Measurements from ENCODE around the gene FEZ2.

Gene FEZ2

DNA sequence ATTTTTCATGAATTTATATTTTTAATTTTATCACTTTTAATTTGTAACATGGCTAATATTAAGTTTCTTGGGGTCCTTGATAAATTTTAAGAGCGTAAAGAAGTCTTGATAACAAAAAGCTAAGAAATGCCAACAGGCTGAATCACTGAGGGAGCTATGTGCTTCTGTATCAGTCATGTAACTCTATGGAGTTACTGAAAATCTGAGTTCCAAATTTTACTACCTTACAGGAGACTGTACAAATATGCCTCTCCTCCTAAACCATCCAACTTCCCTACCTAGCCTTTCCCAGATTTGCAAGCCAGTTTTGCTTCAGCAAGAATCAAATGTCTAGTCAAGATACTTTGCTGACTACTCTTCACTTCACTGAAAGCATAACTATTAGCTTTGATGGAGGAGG, 35.7 kb downstream of the FEZ2 start:
- H3K4me3 ChIP-seq (ENCODE audit: low read length in 2 of 2), result no peak overlapping the region
- H3K27me3 ChIP-seq (ENCODE audit: control insufficient read depth in 1 of 2, insufficient read depth in 2 of 2, low read length in 2 of 2), result no peaks in the 10 kb centered on the region
- no peaks in the 10 kb centered on the region for H3K4me1 ChIP-seq (ENCODE audit: control insufficient read depth, insufficient read depth, low read length)
- no peak overlapping the region for H3K9ac ChIP-seq (ENCODE audit: low read length in 2 of 2)
- no peaks in the 10 kb centered on the region for H3K9me3 ChIP-seq (ENCODE audit: control insufficient read depth in 2 of 2, low read length in 2 of 2)
- H3K27ac ChIP-seq (ENCODE audit: low read length), result no peak overlapping the region
- H3K36me3 ChIP-seq (ENCODE audit: control insufficient read depth in 2 of 2, insufficient read depth in 2 of 2, low read length in 2 of 2), result peaks cover 0 to 8% of the 10 kb centered on the region in 2 donors

- H3K27ac ChIP-seq (ENCODE audit: low read length), result no peak overlapping the region
- no peak overlapping the region for H3K9ac ChIP-seq (ENCODE audit: low read length in 2 of 2)
- no peaks in the 10 kb centered on the region for H3K4me1 ChIP-seq (ENCODE audit: control insufficient read depth, insufficient read depth, low read length)
- H3K4me3 ChIP-seq (ENCODE audit: low read length in 2 of 2), result no peak overlapping the region
- H3K27me3 ChIP-seq (ENCODE audit: control insufficient read depth in 1 of 2, insufficient read depth in 2 of 2, low read length in 2 of 2), result no peaks in the 10 kb centered on the region
- peaks cover 0 to 8% of the 10 kb centered on the region in 2 donors for H3K36me3 ChIP-seq (ENCODE audit: control insufficient read depth in 2 of 2, insufficient read depth in 2 of 2, low read length in 2 of 2)
- no peaks in the 10 kb centered on the region for H3K9me3 ChIP-seq (ENCODE audit: control insufficient read depth in 2 of 2, low read length in 2 of 2)
These were observed 36.6 kb downstream of the FEZ2 start for GRCh38 chr2:36561237-36561944.

DNA sequence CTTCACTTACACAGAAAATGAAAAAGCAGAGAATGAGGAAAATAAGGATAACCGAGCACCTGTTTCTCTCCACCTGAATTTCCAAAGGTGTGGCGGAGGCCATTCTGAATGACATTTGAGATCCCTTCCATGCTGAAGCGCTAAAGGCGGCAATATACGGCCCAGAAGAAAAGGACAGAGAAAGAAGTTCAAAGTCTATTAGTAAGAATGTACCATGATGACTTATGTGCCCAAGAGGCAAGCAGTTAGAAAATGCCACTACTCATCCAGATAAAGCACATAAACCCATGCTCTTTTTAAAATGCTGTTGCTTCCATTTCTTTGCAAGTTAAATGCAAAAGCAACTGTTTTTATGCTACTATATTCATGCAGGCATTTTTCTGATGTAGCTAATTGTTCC, 37.2 kb downstream of the FEZ2 start:
- Histone ChIP-seq H3K27ac (ENCODE audit: low read length) (no peak overlapping the region), H3K4me3 (ENCODE audit: low read length in 2 of 2) (no peak overlapping the region), H3K4me1 (ENCODE audit: control insufficient read depth, insufficient read depth, low read length) (no peaks in the 10 kb centered on the region), H3K27me3 (ENCODE audit: control insufficient read depth in 1 of 2, insufficient read depth in 2 of 2, low read length in 2 of 2) (no peaks in the 10 kb centered on the region), H3K9me3 (ENCODE audit: control insufficient read depth in 2 of 2, low read length in 2 of 2) (no peaks in the 10 kb centered on the region), H3K36me3 (ENCODE audit: control insufficient read depth in 2 of 2, insufficient read depth in 2 of 2, low read length in 2 of 2) (peaks cover 0 to 6% of the 10 kb centered on the region in 2 donors), H3K9ac (ENCODE audit: low read length in 2 of 2) (no peak overlapping the region)

GRCh38 chr2:36559221-36559942, 38.6 kb downstream of the FEZ2 start:
- no peaks in the 10 kb centered on the region for H3K4me1 ChIP-seq (ENCODE audit: control insufficient read depth, insufficient read depth, low read length)
- H3K4me3 ChIP-seq (ENCODE audit: low read length in 2 of 2), result no peak overlapping the region
- H3K9me3 ChIP-seq (ENCODE audit: control insufficient read depth in 2 of 2, low read length in 2 of 2), result no peaks in the 10 kb centered on the region
- no peaks in the 10 kb centered on the region for H3K27me3 ChIP-seq (ENCODE audit: control insufficient read depth in 1 of 2, insufficient read depth in 2 of 2, low read length in 2 of 2)
- H3K27ac ChIP-seq (ENCODE audit: low read length), result no peak overlapping the region
- no peak overlapping the region for H3K9ac ChIP-seq (ENCODE audit: low read length in 2 of 2)
- H3K36me3 ChIP-seq (ENCODE audit: control insufficient read depth in 2 of 2, insufficient read depth in 2 of 2, low read length in 2 of 2), result peaks cover 3 to 8% of the 10 kb centered on the region in 2 donors

GRCh38 chr2:36556842-36557241, 41.1 kb downstream of the FEZ2 start:
- Histone ChIP-seq H3K27ac (ENCODE audit: low read length) (no peak overlapping the region), H3K4me1 (ENCODE audit: control insufficient read depth, insufficient read depth, low read length) (no peaks in the 10 kb centered on the region), H3K36me3 (ENCODE audit: control insufficient read depth in 2 of 2, insufficient read depth in 2 of 2, low read length in 2 of 2) (peaks cover 5 to 19% of the 10 kb centered on the region in 2 donors)

DNA sequence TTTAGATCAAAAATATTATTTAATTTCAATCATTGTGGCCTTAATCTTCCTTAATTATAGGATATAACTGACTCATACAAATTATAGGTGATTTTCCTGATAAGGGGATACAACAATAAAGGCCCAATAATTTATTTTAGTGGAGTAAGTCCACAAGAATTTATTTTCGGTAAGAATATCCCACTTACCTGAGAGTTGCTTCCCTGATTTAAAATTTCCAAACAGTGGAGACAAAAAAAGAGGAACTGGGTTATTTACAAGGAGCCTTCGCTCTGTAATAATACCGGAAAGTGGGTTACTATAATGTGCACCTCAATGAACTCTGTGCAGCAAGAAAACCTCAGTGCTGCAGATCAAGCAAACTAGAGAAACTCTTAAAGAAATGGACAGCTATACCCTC, 42.2 kb downstream of the FEZ2 start:
- Histone ChIP-seq H3K27ac (ENCODE audit: low read length) (no peak overlapping the region), H3K4me1 (ENCODE audit: control insufficient read depth, insufficient read depth, low read length) (no peaks in the 10 kb centered on the region), H3K36me3 (ENCODE audit: control insufficient read depth in 2 of 2, insufficient read depth in 2 of 2, low read length in 2 of 2) (peaks cover 12 to 25% of the 10 kb centered on the region in 2 donors), H3K4me3 (ENCODE audit: low read length in 2 of 2) (no peak overlapping the region), H3K9me3 (ENCODE audit: control insufficient read depth in 2 of 2, low read length in 2 of 2) (no peaks in the 10 kb centered on the region), H3K27me3 (ENCODE audit: control insufficient read depth in 1 of 2, insufficient read depth in 2 of 2, low read length in 2 of 2) (no peaks in the 10 kb centered on the region), H3K9ac (ENCODE audit: low read length in 2 of 2) (no peak overlapping the region)

More at GRCh38 chr2:36556842-36557241, 41.1 kb downstream of the FEZ2 start:
- Histone ChIP-seq H3K4me3 (ENCODE audit: low read length in 2 of 2) (no peak overlapping the region), H3K27me3 (ENCODE audit: control insufficient read depth in 1 of 2, insufficient read depth in 2 of 2, low read length in 2 of 2) (no peaks in the 10 kb centered on the region), H3K9me3 (ENCODE audit: control insufficient read depth in 2 of 2, low read length in 2 of 2) (no peaks in the 10 kb centered on the region), H3K9ac (ENCODE audit: low read length in 2 of 2) (no peak overlapping the region)

- no peaks in the 10 kb centered on the region for H3K4me1 ChIP-seq (ENCODE audit: control insufficient read depth, insufficient read depth, low read length)
- no peaks in the 10 kb centered on the region for H3K9me3 ChIP-seq (ENCODE audit: control insufficient read depth in 2 of 2, low read length in 2 of 2)
- H3K9ac ChIP-seq (ENCODE audit: low read length in 2 of 2), result no peak overlapping the region
- H3K36me3 ChIP-seq (ENCODE audit: control insufficient read depth in 2 of 2, insufficient read depth in 2 of 2, low read length in 2 of 2), result peaks cover 12 to 25% of the 10 kb centered on the region in 2 donors
- H3K27me3 ChIP-seq (ENCODE audit: control insufficient read depth in 1 of 2, insufficient read depth in 2 of 2, low read length in 2 of 2), result no peaks in the 10 kb centered on the region
- no peak overlapping the region for H3K27ac ChIP-seq (ENCODE audit: low read length)
- H3K4me3 ChIP-seq (ENCODE audit: low read length in 2 of 2), result no peak overlapping the region
These were observed 43.4 kb downstream of the FEZ2 start for GRCh38 chr2:36554531-36554930.

DNA sequence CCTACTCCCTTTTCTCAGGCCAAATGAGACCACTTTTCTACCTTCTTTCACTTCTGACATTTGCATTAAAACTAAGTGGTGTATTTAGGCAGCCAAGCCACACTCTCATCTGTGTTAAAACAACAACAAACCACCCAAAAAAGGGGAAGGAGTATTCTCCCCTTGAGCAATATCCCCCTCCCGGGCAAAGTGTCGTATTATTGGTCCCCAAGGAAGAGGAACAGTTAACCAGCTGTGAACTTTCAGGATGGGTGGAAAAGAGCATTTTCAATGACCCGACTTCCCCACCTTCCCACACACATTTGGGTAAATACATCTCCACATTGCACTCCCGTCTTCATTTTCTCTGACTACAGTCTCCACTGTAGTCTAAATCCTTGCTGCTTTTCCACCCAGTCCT, 44.3 kb downstream of the FEZ2 start:
- Histone ChIP-seq H3K9me3 (ENCODE audit: control insufficient read depth in 2 of 2, low read length in 2 of 2) (no peaks in the 10 kb centered on the region), H3K36me3 (ENCODE audit: control insufficient read depth in 2 of 2, insufficient read depth in 2 of 2, low read length in 2 of 2) (peaks cover 12 to 25% of the 10 kb centered on the region in 2 donors), H3K27ac (ENCODE audit: low read length) (no peak overlapping the region), H3K4me3 (ENCODE audit: low read length in 2 of 2) (no peak overlapping the region), H3K9ac (ENCODE audit: low read length in 2 of 2) (no peak overlapping the region), H3K4me1 (ENCODE audit: control insufficient read depth, insufficient read depth, low read length) (no peaks in the 10 kb centered on the region), H3K27me3 (ENCODE audit: control insufficient read depth in 1 of 2, insufficient read depth in 2 of 2, low read length in 2 of 2) (no peaks in the 10 kb centered on the region)

DNA sequence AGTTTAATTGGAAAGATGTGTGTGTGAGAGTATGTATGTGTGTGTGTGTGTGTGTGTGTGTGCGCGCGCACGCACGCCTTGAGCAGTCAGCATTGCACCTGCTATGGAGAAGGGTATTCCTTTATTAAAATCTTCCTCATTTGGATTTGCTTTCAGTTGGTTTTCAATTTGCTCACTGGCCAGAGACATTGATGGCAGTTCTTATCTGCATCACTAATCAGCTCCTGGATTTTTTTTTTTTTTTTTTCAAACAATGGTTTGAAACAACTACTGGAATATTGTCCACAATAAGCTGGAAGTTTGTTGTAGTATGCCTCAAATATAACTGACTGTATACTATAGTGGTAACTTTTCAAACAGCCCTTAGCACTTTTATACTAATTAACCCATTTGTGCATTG, 48.0 kb downstream of the FEZ2 start:
- Histone ChIP-seq H3K27ac (ENCODE audit: low read length) (no peak overlapping the region), H3K36me3 (ENCODE audit: control insufficient read depth in 2 of 2, insufficient read depth in 2 of 2, low read length in 2 of 2) (peaks cover 19 to 29% of the 10 kb centered on the region in 2 donors), H3K9ac (ENCODE audit: low read length in 2 of 2) (no peak overlapping the region), H3K4me1 (ENCODE audit: control insufficient read depth, insufficient read depth, low read length) (peaks cover 3% of the 10 kb centered on the region), H3K9me3 (ENCODE audit: control insufficient read depth in 2 of 2, low read length in 2 of 2) (no peaks in the 10 kb centered on the region), H3K27me3 (ENCODE audit: control insufficient read depth in 1 of 2, insufficient read depth in 2 of 2, low read length in 2 of 2) (no peaks in the 10 kb centered on the region), H3K4me3 (ENCODE audit: low read length in 2 of 2) (no peak overlapping the region)

DNA sequence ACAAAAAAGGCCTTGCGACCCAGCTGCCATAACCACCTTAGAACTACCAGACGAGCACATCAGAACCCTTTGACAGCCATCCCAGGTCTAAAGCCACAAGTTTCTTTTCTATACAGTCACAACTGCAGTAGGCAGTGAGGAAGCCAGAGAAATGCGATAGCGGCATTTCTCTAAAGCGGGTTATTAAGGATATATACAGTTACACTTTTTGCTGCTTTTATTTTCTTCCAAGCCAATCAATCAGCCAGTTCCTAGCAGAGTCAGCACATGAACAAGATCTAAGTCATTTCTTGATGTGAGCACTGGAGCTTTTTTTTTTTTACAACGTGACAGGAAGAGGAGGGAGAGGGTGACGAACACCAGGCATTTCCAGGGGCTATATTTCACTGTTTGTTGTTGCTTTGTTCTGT, 48.8 kb downstream of the FEZ2 start:
- Histone ChIP-seq H3K9me3 (ENCODE audit: control insufficient read depth in 2 of 2, low read length in 2 of 2) (no peaks in the 10 kb centered on the region), H3K27me3 (ENCODE audit: control insufficient read depth in 1 of 2, insufficient read depth in 2 of 2, low read length in 2 of 2) (no peaks in the 10 kb centered on the region), H3K27ac (ENCODE audit: low read length) (no peak overlapping the region), H3K9ac (ENCODE audit: low read length in 2 of 2) (no peak overlapping the region), H3K36me3 (ENCODE audit: control insufficient read depth in 2 of 2, insufficient read depth in 2 of 2, low read length in 2 of 2) (peaks cover 15 to 24% of the 10 kb centered on the region in 2 donors), H3K4me1 (ENCODE audit: control insufficient read depth, insufficient read depth, low read length) (peaks cover 3% of the 10 kb centered on the region), H3K4me3 (ENCODE audit: low read length in 2 of 2) (no peak overlapping the region)

- H3K4me1 ChIP-seq (ENCODE audit: control insufficient read depth, insufficient read depth, low read length), result peaks cover 3% of the 10 kb centered on the region
- H3K27me3 ChIP-seq (ENCODE audit: control insufficient read depth in 1 of 2, insufficient read depth in 2 of 2, low read length in 2 of 2), result no peaks in the 10 kb centered on the region
- no peaks in the 10 kb centered on the region for H3K9me3 ChIP-seq (ENCODE audit: control insufficient read depth in 2 of 2, low read length in 2 of 2)
- no peak overlapping the region for H3K4me3 ChIP-seq (ENCODE audit: low read length in 2 of 2)
- no peak overlapping the region for H3K27ac ChIP-seq (ENCODE audit: low read length)
- no peak overlapping the region for H3K9ac ChIP-seq (ENCODE audit: low read length in 2 of 2)
- peaks cover 15% of the 10 kb centered on the region in 2 donors for H3K36me3 ChIP-seq (ENCODE audit: control insufficient read depth in 2 of 2, insufficient read depth in 2 of 2, low read length in 2 of 2)
These were observed 50.1 kb downstream of the FEZ2 start for GRCh38 chr2:36547906-36548305.

Data from stomach smooth muscle (tissue), 2 donors.